Esophagus squamous epithelium (tissue), 4 donors: ENCODE measurements around the gene MAGOH.

Experiments used
- CTCF ChIP-seq, 6 experiments: fragments of 450-650 bp in 4 of 6; fragments of 200-600 bp in 2 of 6; sonication (generic) in 2 of 6; IDR thresholded peaks; one replicate each; pipeline ENCODE4 v1.5.1; 2016 to 2019; ENCODE audit warnings: antibody characterized with exemption in 6 of 6, mild to moderate bottlenecking in 4 of 6, moderate library complexity in 4 of 6
- POLR2A ChIP-seq, 4 donors: fragments of 450-650 bp; IDR thresholded peaks; one replicate each; pipeline ENCODE4 v1.6.1; 2017; ENCODE audit warnings: antibody characterized with exemption in 4 of 4, mild to moderate bottlenecking in 4 of 4, moderate library complexity in 3 of 4

- TF ChIP-seq CTCF (IDR thresholded peaks at IDR 0.05) (no peak), POLR2A (IDR thresholded peaks at IDR 0.05) (no peak)
Observed at GRCh38 chr1:53186533-53186932, 51.8 kb downstream of the MAGOH start.
